GM18511 (cell line): ENCODE measurements around the gene BPIFB4.
"Not testable (repeated sequence)": the region's sequence is repeated elsewhere in the genome, so short reads cannot be mapped to it uniquely, and the experiment has no call there.

Experiments
- ATAC-seq: cut with Tn5 transposase; IDR thresholded peaks from one replicate; pipeline ENCODE4 v1.9.1; 2021; ENCODE audit warnings: mild to moderate bottlenecking, moderate library complexity; ENCODE audit not compliant: unreplicated experiment

Gene BPIFB4

GRCh38 chr20:33115501-33115900 is 36.1 kb downstream of the BPIFB4 start:
- not testable (repeated sequence) for ATAC-seq

- ATAC-seq: no peak
These were observed 40.6 kb downstream of the BPIFB4 start for GRCh38 chr20:33119725-33120720.

GRCh38 chr20:33120934-33121333 is 41.5 kb downstream of the BPIFB4 start:
- no peak for ATAC-seq

- not testable (repeated sequence) for ATAC-seq
These were observed 42.9 kb downstream of the BPIFB4 start for GRCh38 chr20:33122297-33122696.

GRCh38 chr20:33124261-33124660 is 44.8 kb downstream of the BPIFB4 start:
- ATAC-seq: no peak

GRCh38 chr20:33124994-33125393 is 45.6 kb downstream of the BPIFB4 start:
- no peak for ATAC-seq

- ATAC-seq: no peak
These were observed 46.5 kb downstream of the BPIFB4 start for GRCh38 chr20:33125983-33126382.

GRCh38 chr20:33127422-33128097 is 48.1 kb downstream of the BPIFB4 start:
- ATAC-seq: no peak

- ATAC-seq: no peak
These were observed 51.2 kb downstream of the BPIFB4 start for GRCh38 chr20:33130568-33131061.

- no peak for ATAC-seq
These were observed 52.6 kb downstream of the BPIFB4 start for GRCh38 chr20:33131949-33132473.

GRCh38 chr20:33132513-33133372 is 53.3 kb downstream of the BPIFB4 start:
- no peak for ATAC-seq

- no peak for ATAC-seq
These were observed 54.0 kb downstream of the BPIFB4 start for GRCh38 chr20:33133373-33133941.

- no peak for ATAC-seq
These were observed 57.8 kb downstream of the BPIFB4 start for GRCh38 chr20:33137195-33137594.

GRCh38 chr20:33139467-33139866 is 60.0 kb downstream of the BPIFB4 start:
- no peak for ATAC-seq

GRCh38 chr20:33145521-33145920 is 66.1 kb downstream of the BPIFB4 start:
- no peak for ATAC-seq

GRCh38 chr20:33147299-33147698 is 67.9 kb downstream of the BPIFB4 start:
- ATAC-seq: no peak

- ATAC-seq: no peak
These were observed 68.6 kb downstream of the BPIFB4 start for GRCh38 chr20:33148040-33148439.

- no peak for ATAC-seq
These were observed 74.8 kb downstream of the BPIFB4 start for GRCh38 chr20:33154252-33154651.

- ATAC-seq: no peak
These were observed 79.4 kb downstream of the BPIFB4 start for GRCh38 chr20:33158637-33159385.
